Mammary epithelial cell (primary cell): ENCODE data around the gene TMEM212.

Experiments
- CTCF ChIP-seq, 2 donors: IDR thresholded peaks in 1 of 2; conservative IDR thresholded peaks in 1 of 2; 2 replicates each; pipeline ENCODE4 v1.5.1; 2011 to 2012; ENCODE audit warnings: inconsistent platforms in 2 of 2, low read length in 2 of 2, mild to moderate bottlenecking in 2 of 2, control low read depth in 1 of 2, low read depth in 1 of 2; ENCODE audit not compliant: insufficient read depth in 1 of 2; ENCODE audit errors: extremely low read depth in 1 of 2
- EZH2 ChIP-seq: IDR thresholded peaks from 2 replicates; pipeline ENCODE4 v1.6.1; 2012; ENCODE audit warnings: low read length, inconsistent platforms, borderline replicate concordance

GRCh38 chr3:171825222-171825828, 17.8 kb upstream of the TMEM212 start:
- TF ChIP-seq EZH2 (no peak), CTCF (conservative IDR thresholded peaks at IDR 0.05 in 1 of 2, IDR thresholded peaks at IDR 0.05 in 1 of 2; ENCODE audit: extremely low read depth in 1 of 2, insufficient read depth in 1 of 2, low read depth in 1 of 2, low read length in 2 of 2) (no peak)
